HG03175 (cell line): ENCODE results near the gene COLGALT1.
"Not testable (repeated sequence)": the region's sequence is repeated elsewhere in the genome, so short reads cannot be mapped to it uniquely, and the experiment has no call there.

Experiments
- ATAC-seq: cut with Tn5 transposase; IDR thresholded peaks from one replicate; pipeline ENCODE4 v1.9.1; 2021; ENCODE audit warnings: mild to moderate bottlenecking, moderate library complexity; ENCODE audit not compliant: unreplicated experiment

COLGALT1 gene

DNA sequence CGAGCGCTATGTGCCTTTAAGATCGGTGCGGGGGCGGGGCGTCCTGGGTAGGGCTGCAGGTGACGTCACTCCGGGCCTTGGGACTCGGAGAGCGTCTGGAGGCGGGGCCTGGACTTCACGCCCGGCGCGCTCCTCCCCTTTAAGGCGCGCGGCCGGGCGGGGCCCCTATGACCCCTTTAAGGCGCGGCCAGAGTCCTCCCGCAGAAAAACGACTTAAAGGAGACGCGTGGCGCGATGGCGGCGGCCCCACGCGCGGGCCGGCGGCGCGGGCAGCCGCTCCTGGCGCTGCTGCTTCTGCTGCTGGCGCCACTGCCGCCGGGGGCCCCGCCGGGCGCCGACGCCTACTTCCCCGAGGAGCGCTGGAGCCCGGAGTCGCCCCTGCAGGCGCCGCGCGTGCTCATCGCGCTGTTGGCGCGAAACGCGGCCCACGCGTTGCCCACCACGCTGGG is at the start of gene COLGALT1:
Gene COLGALT1, plus strand, starts transcription at position 170 of the 449 bp plus-strand sequence. Its CDS starts 65 bp downstream, at position 235.
- peak; percentile 91 for ATAC-seq

DNA sequence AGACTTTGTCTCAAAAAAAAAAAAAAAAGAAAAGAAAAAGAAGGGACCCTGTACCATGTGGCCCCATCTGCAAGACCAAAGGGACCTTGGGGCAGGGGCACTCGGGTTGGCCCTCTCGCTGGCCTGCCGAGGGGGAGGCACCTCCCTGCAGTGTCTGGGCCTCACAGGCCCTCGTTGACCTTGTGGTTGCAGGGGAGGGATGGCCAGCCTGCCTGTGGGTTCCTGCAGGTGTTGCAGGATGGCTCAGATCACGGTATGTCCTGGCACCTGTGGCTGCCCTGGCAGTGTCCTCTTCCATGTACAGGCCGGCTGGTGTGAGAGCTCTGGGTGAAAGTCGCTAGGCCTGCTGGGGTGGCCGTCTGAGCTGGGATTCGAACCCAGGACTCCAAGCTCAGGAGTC is 48.7 kb upstream of the COLGALT1 start:
- no peak for ATAC-seq

DNA sequence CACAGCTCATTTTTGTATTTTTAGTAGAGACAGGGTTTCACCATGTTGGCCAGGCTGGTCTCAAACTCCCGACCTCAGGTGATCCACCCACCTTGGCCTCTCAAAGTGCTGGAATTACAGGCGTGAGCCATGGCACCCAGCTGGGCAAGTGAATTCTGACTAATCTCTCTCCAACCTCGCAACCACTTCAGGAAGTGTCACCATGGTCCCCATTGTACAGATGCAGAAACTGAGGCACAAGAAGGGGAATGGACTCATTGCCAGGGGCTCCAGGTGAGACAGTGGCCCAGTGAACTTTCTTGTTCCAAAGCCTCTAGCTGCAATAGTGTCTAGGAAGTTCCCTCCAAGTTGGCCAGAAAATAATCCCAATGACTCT is 46.9 kb upstream of the COLGALT1 start:
- ATAC-seq: not testable (repeated sequence)

DNA sequence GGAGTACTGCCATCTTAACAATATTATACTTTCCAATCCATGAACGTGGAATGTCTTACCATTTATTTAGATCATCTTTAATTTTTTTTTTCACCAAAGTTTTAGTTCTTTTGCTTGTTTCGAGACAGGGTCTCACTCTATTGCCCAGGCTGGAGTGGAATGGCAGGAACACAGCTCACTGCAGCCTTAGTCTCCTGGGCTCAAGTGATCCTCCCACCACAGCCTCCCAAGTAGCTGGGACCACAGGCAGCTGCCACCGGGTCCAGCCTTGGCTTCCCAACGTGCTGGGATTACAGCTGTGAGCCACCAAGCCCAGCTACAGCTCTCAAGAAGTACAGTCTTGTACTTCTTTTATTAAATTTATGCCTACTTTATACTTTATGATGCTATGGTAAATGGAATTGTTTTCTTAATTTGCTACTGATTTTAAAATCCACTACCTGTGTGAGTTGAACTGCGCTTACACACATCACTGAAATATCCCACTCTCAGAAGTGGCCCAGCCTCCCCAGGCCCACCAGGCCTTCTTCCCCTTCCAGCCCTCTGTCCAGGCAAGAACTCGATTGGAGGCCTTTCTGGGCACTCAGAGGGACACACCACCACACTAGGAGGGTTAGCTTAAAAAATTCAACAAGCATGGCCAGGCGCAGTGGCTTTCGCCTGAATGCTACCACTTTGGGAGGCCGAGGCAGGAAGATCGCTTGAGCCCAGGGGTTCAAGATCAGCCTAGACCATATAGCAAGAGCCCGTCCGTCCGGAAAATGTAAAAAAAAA is 45.0 kb upstream of the COLGALT1 start:
- ATAC-seq: no peak

DNA sequence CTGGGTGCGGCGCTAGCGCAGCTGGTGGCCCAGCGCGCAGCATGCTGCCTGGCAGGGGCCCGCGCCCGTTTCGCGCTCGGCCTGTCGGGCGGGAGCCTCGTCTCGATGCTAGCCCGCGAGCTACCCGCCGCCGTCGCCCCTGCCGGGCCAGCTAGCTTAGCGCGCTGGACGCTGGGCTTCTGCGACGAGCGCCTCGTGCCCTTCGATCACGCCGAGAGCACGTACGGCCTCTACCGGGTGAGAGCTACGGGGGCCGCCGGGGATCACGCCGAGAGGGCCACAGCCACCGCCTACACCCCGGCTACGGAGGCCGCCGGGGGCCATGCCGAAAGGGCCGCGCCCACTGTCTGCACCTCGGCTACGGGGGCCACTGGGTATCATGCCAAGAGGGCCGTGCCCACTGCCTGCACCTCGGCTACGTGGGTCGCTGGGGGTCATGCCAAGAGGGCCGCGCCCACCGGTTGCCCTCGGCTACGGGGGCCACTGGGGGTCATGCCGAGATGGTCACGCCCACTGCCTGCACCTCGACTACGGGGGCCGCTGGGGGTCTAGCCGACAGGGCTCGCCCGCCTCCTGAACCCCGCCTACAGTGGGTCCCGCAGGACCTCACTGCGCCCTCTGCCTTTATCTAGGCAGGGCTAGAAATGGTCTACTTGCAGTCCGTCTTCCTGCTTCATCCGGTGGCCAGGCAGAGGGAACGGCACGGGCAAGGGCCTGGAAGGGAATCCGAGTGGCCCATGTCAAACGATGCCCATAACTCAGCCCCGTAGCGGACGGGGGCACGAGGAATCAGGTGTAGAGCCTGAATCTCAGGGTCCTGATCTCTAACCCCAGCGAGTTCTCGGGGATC is 43.5 kb upstream of the COLGALT1 start:
- peak; percentile 59 for ATAC-seq

DNA sequence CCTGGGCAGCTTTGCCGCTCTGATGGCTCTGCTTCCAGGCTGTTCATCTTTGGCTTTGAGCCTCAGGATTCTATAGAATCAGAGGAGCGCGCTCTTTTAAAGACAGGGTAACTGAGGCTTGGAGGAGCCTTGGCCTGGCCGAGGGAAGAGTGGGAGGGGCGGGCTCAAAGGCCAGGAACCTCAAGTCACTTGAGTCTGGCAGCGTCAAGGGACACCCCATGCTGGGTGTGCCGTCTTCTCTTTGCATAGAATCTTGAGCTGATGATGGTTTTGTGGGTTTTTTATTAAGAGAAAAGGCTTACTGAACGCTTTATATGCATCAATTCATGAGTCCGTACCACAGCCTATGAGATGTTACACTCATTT is 42.9 kb upstream of the COLGALT1 start:
- no peak for ATAC-seq

DNA sequence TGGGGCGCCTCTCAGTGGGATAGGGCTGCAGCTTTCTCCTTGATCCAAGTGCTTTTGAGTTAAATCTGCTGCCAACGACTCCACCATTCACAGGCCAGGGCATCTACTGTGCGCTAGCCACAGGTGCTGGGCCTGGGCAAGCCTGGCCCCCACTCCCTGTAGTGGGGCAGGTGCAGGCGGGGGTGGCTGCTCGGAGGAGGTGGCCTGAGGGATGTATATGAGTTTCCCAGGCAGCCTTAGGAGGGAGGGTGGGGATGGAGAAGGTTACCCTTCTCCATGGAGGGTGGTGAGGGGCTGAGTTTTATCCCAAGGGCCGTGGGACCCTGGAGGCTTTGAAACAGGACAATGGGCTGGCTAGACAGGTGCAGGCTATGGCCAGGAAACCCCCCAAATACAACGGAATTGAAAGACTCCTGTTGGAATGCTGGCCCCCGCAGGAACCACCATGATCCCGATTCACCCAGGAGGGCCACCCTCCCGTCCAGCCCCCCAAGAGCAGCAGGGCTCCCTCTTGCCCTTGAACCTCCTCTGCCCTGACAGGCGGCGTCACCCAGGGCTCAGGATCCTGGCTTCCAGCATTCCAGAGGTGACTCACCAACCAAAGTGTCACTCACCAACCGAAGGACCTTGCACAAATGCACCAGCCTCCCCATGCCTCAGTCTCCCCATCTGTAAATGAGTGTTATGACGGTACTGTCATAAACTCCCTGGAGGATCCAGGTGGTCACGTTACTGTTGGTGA is 39.9 kb upstream of the COLGALT1 start:
- ATAC-seq: no peak

DNA sequence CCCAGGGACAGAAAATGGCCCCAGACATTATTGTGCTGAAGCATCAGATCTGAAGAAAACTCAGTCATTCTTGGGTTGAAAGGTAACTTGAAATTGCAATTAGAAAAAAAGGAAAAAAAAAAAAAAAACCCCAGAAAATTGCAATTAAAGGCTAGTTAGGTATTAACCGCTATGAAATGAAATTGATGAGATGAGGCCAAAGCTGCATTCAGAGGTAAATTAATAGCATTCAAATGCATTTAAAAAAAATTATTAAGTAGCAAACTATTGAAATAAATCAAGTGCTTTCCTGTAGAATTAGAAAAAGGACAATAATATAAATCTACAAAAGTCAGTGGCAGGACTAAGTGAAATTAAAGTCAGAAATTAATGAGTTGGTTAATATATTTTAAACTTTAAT is 37.6 kb upstream of the COLGALT1 start:
- ATAC-seq: no peak

DNA sequence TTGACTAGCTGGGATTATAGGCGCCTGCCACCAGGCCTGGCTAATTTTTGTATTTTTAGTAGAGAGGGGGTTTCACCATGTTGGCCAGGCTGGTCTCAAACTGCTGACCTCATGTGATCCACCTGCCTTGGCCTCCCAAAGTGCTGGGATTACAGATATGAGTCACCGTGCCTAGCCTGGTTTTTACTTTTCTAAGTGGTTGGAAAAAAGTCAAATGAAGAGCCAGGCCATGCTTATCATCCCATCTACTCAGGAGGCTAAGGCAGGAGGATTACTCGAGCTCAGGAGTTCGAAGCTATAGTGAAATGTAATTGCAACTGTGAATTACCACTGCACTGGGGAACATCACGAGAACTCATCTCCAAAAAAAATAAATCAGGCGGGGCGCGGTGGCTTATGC is 36.8 kb upstream of the COLGALT1 start:
- ATAC-seq: not testable (repeated sequence)

DNA sequence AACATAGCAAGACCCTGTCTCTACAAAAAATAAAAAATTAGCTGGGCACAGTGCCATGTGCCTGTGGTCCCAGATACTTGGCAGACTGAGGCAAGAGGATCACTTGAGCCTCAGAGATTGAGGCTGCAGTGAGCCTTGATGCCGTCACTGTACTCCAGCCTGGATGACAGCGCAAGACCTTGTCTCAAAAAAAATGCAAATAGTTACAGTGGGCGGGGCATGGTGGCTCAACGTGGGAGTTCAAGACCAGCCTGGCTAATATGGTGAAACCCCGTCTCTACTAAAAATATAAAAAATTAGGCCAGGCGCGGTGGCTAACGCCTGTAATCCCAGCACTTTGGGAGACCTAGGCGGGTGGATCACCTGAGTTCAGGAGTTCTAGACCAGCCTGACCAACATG is 35.5 kb upstream of the COLGALT1 start:
- ATAC-seq: no peak

DNA sequence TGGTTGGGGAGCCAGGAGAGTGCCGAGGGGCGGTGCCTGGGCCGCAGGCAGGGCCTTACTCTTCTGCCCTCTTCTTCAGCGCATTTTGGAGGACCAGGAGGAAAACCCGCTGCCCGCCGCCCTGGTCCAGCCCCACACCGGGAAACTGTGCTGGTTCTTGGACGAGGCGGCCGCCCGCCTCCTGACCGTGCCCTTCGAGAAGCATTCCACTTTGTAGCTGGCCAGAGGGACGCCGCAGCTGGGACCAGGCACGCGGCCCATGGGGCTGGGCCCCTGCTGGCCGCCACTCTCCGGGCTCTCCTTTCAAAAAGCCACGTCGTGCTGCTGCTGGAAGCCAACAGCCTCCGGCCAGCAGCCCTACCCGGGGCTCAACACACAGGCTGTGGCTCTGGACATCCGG is 34.6 kb upstream of the COLGALT1 start:
- ATAC-seq: no peak

DNA sequence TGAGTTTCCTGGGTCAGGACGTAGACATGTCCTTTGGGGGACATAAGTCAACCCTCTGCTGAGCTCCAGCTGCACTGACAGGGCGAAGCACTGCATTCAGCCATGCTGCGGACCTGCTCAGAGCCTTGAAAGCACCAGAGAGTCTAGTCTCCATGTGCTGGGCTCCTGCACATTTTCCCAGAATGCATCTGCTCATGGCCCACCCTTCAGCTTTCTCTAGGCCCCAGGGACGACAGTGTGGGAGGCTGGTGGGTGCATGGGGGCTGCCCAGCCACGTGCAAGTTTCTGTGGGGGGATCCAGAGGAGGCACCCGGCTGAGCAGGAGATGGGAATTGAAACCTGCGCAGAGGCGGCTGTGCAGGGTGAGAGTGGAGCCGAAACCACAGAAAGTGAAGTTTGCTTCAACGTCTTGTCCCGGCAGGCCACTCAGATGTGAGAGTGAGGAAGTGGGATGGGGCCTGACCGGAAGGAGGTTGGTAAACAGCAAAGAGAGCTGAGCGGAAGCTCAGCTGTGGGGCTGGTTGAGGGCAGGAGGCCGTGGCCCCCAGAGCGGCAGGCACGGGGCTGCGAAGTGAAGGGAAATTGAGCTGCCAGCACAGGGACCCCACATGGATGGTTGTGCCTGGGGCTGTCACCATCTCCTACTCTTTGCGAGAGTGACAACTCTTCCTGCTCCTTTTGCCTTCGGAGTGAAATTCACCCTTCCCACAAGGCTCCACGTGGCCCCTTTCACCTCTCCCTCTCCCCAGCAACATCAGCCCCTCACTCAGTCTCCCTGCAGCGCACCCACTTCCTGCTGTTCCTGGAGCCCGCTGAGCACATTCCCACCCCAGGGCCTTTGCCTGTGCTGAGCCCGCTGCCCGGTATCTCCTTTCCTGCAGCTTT is 32.2 kb upstream of the COLGALT1 start:
- peak; percentile 80 for ATAC-seq

DNA sequence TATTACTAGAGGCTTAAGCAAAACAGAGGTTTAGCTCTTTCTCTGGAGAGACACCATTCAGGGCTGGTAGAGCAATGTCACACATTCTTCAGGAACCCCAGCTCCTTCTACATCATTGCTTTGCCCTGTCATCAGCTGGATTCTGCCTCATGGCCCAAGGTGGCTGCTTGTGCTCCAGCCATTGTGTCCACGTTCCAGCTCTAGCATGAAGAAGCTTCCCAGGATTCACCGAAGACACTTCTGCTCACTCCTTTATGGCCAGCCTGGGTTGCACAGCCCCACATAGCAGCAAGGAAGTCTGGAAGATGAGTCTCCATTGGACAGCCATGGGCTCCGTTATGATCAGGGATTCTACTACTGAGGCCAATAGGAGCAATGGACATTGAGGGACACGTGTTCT is 30.8 kb upstream of the COLGALT1 start:
- no peak for ATAC-seq

DNA sequence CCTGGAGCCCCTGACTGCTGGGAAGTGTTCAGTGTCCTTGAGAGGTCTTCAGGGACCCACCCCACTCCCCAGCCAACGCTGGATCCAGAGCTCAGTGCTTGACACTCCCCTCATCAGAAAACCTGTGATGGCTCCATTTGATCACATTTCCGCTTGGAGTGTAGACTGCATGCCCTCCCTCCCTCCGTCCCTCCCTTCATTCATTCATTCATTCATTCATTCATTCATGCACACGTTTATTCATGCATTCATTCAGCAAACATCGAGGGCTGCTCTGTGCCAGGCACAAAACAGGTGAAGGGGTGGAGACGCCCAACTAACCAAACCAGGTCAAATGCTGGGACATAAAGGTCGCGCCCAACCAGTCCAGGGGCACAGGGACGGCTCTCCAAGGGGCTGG is 30.3 kb upstream of the COLGALT1 start:
- no peak for ATAC-seq

DNA sequence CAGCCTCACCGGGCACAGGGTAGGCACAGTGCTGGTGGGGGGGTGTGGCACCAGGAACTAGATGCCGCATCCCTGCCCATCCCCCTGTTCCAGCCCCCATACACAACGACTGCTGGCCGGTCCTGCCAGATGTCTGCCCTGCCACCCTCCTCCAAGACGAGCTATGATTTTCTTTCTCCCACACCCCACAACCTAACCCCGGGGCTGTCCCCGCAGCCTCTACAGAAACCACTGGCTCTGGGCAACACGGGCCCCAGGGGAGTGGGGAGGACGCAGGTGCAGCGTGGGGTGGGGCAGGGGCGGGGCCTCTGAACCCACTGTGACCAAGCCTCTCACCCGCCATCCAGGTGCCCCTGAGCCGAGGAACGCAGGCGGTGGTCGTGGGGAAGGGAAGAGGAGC is 28.5 kb upstream of the COLGALT1 start:
- ATAC-seq: peak; percentile 35

DNA sequence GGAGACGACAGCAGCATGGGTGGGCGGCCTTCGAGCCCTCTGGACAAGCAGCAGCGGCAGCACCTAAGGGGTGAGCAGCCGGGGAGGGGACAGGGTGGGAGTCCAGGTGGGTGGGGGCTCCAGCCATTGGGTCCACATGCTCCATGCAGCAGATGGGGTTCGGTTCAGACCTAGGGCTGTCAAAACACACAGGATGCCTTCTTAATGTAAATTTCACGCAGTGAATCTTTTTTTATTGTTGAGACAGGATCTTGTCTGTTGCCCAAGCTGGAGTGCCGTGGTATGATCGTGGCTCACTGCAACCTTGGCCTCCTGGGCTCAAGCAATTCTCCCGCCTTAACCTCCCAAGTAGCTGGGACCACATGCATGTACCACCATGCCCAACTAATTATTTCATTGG is 28.1 kb upstream of the COLGALT1 start:
- no peak for ATAC-seq

DNA sequence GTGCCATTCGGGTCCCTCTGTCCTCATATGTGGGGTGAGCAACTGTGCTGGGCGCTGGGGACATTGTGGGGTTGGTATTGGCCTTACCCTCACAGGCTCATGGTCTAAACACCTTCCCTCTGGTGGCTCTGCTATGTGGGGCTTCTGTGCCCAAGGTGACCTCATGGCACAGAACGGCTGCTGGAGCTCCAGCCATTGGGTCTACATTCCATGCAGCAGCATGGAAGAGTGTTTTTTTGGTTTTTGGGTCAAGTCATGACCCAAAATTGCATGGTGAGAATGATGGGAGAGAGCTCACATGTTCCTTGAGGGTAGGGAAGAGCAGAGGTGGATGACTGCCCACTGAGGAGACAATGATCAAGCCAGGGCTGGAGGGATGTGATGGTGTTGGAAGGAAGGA is 26.8 kb upstream of the COLGALT1 start:
- no peak for ATAC-seq

DNA sequence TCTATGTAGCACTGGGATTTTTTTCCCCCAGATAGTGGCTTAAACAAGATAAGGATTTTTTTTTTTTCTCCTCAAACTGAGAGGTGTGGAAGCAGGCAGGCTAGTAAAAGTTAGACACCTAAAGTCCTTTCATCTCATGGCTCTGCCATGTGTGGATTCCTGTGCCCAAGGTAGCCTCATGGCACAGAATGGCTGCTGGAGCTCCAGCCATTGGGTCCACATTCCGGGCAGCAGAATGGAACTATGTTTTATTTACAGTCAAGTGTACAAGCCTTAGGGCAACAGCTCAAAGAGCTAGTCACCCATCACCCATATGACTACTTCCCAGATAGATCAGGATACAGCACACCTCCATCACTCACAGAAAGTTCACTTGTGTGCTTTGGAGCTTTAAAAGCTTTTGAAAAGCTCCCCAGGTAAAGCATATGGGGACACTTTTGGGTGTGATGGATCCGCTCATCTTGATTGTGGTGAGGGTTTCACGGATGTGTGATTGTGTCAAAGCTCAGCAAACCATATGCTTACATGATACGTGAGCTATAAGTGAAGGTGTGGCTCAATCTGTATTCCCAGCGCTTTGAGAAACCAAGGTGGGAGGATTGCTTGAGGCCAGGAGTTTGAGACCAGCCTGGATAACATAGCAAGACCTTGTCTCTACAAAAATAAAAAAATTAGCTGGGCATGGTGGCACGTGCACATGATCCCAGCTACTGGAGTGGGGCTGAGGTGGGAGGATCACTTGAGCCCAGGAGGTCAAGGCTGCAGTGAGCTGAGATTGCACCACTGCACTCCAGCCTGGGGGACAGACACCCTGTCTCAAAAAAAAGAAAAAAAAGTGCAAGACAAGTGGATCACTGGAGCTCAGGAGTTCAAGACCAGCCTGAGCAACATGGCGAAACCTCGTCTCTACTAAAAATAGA is 25.9 kb upstream of the COLGALT1 start:
- no peak for ATAC-seq

DNA sequence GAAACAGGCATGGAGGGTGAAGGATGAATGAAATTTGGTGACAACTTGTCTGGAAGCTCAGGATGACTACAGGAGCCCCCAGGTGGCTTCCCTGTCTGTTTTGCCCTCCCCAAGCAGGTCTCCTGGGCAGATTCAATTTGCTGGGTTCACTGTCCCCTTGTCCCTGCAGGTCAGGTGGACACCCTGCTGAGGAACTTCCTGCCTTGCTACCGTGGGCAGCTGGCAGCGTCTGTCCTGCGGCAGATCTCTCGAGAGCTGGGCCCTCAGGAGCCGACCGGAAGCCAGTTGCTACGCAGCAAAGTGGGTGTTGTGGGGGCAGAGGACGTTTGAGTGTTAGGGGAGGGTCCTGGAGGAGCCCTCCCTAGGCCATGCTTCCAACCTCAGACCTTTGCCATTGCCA is 24.9 kb upstream of the COLGALT1 start:
- no peak for ATAC-seq
